Activated naive CD8-positive, alpha-beta T cell (primary cell): ENCODE results near the gene ELAC1.

ENCODE experiments used
- H3K27ac Mint-ChIP-seq: one replicate; pipeline ENCODE4 v1.8.0; 2021; ENCODE audit warnings: mixed read lengths
- H3K27me3 Mint-ChIP-seq: one replicate; pipeline ENCODE4 v1.8.0; 2021; ENCODE audit warnings: mixed read lengths
- H3K36me3 Mint-ChIP-seq: one replicate; pipeline ENCODE4 v1.8.0; 2021; ENCODE audit warnings: mixed read lengths
- H3K4me1 Mint-ChIP-seq: one replicate; pipeline ENCODE4 v1.8.0; 2021; ENCODE audit warnings: low read depth, mixed read lengths
- H3K4me3 Mint-ChIP-seq: one replicate; pipeline ENCODE4 v1.8.0; 2021; ENCODE audit warnings: mild to moderate bottlenecking, mixed read lengths
- H3K9me3 Mint-ChIP-seq: one replicate; pipeline ENCODE4 v1.8.0; 2021; ENCODE audit warnings: low read depth, mixed read lengths

Gene ELAC1

DNA sequence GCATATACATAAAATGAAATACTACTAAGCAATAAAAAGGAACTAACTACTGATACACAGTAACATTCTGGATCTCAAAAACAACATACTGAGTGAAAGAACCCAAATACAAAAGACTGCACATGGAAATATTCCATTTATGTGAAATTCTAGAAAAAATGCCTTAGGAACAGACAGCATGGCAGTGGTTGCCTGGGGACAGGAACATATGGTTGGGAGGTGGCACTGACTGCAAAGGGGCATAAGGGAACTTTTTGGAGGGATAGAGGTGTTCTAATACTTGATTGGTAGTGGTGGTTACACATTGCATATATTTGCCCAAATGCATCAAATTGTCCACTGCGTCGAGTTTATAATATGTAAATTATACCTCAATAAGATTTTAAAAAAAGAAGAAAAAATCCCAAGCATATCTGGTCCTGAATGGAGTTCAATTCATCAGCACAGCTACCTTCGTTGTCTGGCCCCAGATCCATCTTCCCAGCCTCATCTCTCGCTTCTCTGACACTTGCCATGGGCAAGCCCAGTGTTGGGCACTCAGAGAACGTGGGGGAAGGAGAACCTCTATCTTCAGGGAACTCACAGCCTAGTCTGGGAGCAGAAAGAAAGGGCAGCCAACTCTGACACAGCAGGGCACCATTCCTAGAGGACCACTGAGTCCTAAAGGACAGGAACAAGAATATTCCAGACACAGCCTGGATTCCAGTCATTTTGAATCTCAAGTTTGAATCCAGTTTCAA lies 53.6 kb downstream of the ELAC1 start:
- H3K27me3 Mint-ChIP-seq: no peaks in the 10 kb centered on the region
- H3K9me3 Mint-ChIP-seq: peaks cover 5% of the 10 kb centered on the region
- H3K27ac Mint-ChIP-seq: no peak overlapping the region
- peaks cover 8% of the 10 kb centered on the region for H3K36me3 Mint-ChIP-seq
- no peak overlapping the region for H3K4me3 Mint-ChIP-seq
- peaks cover 4% of the 10 kb centered on the region for H3K4me1 Mint-ChIP-seq

DNA sequence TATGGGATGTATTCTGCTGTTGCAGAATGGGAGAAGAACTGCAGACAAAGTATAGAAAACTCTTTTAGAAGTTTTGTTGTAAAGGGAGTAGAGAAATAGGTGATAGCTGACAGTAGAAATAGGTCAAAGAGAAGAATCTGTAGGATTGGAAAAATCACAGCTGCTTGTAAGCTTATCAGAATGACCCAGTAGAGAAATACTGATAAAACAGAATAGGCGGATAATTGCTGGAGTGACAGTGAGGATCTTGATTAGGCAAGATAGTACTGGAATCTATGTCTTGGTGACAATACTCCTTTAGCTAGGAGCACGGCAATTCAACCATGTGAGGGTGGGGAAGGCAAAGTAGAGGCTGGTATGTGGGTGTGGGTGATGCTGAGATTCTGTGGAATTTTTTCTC lies 57.7 kb downstream of the ELAC1 start:
- peaks cover 5% of the 10 kb centered on the region for H3K9me3 Mint-ChIP-seq
- no peak overlapping the region for H3K4me3 Mint-ChIP-seq
- H3K27ac Mint-ChIP-seq: no peak overlapping the region
- peaks cover 8% of the 10 kb centered on the region for H3K36me3 Mint-ChIP-seq
- peaks cover 31% of the 10 kb centered on the region for H3K4me1 Mint-ChIP-seq
- H3K27me3 Mint-ChIP-seq: no peaks in the 10 kb centered on the region

DNA sequence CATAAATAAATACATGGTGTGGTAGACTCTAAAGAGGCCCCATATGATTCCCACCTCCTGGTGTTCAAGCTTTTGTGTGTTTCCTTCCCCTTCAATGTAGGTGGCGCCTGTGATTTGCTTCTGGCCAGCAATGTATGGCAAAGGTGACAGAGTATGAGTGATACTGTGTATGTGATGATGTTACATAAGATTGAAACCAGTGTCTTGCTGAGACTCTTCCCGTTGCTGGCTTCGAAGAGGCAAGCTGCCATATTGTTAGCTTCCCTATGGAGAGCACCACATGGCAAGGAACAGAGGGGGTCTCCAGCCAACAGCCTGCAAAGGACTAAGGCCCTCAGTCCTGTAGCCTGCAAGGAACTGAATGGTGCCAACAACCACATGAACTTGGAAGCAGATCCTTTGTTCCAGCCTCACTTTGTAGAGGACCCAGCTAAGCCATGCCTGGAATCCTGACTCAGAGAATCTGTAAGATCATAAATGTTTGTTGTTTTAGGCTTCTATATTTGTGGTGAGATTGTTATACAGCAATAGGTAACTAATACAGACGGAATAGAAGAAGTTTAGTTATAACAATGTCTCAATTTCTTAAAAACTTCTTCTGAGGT lies 60.5 kb downstream of the ELAC1 start:
- peaks cover 5% of the 10 kb centered on the region for H3K36me3 Mint-ChIP-seq
- H3K27ac Mint-ChIP-seq: peak overlapping the region; percentile 30
- peaks cover 4% of the 10 kb centered on the region for H3K9me3 Mint-ChIP-seq
- H3K27me3 Mint-ChIP-seq: no peaks in the 10 kb centered on the region
- H3K4me1 Mint-ChIP-seq: peaks cover 49% of the 10 kb centered on the region
- H3K4me3 Mint-ChIP-seq: peak overlapping the region; percentile 95

DNA sequence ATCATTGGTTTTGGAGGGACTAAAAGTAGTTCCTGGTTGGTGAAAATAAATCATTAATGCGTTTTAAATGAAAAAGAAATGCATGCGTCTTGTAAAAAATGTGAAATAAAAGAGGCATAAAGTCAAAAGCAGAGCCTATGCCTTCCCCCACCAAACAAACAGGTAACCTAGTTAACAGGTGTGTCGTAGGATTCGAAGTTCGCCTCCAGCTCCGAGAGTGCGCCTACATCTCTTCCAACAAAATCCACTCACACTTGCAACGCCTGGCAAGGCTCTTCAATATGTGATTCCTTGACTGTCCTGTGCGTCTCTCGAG lies 61.5 kb downstream of the ELAC1 start:
- Mint-ChIP-seq H3K9me3 (no peaks in the 10 kb centered on the region), H3K27ac (peak overlapping the region; percentile 92), H3K27me3 (no peaks in the 10 kb centered on the region), H3K4me3 (peak overlapping the region; percentile 95), H3K36me3 (no peaks in the 10 kb centered on the region), H3K4me1 (peaks cover 54% of the 10 kb centered on the region)

DNA sequence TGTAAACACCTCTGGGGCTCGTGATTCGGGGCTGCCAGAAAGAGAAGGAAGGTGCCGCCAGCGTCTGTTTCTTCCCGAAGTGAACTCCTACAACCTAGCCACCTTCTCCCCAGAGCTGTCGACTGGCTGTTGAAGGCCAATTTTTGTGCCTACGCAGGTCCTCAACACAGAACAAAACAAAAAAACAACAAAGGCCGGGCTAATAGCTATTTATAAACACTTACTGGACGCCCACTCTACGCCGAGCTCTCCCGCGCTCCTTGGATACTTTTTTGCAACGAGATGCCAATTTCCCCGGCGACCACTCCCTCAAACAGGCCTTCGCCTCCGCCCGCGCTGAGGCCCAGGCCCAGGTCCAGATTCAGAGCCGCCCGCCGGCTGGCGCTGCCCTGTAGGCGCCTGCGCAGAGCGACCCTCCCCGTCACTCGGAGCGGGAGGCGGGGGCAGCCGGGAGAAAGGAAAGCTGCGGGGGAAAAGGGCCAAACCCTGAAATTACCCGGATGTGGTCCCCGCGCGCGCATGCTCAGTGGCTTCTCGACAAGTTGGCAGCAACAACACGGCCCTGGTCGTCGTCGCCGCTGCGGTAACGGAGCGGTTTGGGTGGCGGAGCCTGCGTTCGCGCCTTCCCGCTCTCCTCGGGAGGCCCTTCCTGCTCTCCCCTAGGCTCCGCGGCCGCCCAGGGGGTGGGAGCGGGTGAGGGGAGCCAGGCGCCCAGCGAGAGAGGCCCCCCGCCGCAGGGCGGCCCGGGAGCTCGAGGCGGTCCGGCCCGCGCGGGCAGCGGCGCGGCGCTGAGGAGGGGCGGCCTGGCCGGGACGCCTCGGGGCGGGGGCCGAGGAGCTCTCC lies 62.1 kb downstream of the ELAC1 start, which contains the start of gene SMAD4:
TSS of gene SMAD4 (plus strand) at position 520 of the 843 bp plus-strand sequence. CDS start 16,834 bp downstream, outside the sequence.
- Mint-ChIP-seq H3K27ac (peak within 1 kb of the TSS; percentile 97), H3K27me3 (no peaks in the 10 kb centered on the region), H3K4me3 (peak within 1 kb of the TSS; percentile 99), H3K36me3 (no peaks in the 10 kb centered on the region), H3K4me1 (peaks cover 60% of the 10 kb centered on the region), H3K9me3 (no peaks in the 10 kb centered on the region)

DNA sequence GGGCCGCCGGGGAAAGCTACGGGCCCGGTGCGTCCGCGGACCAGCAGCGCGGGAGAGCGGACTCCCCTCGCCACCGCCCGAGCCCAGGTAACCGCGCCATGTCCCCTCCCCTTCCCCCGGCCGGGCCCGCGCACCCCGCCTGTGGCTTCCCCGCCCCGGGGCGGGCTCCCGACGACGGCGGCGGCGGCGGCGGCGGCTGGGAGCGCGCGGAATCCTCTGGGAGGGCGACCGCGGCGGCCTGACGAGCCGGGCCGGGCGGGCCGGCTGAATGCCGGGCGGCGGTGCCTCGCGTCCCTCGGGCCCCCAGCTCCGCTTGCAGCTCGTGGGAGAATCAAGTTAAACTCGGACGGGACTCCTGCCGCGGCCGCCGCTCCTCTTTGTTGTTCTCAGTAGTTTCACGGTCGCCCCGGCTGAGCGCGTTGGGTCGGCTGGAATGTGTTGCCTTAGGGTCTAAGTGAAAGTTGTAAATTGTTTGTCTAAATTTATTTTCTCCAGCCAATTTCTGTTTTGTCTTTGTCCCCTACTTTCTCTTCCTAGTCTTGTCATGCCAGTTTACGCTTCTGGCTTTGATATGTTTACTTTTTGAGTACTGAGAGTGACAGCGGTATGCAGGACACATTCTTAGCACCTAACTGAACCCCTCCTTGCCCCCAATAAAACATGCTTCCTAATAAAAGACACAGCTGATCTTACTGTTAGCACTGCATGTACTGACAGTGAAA lies 62.9 kb downstream of the ELAC1 start:
- H3K36me3 Mint-ChIP-seq: no peaks in the 10 kb centered on the region
- H3K4me3 Mint-ChIP-seq: peak overlapping the region; percentile 99
- peak overlapping the region; percentile 97 for H3K27ac Mint-ChIP-seq
- H3K9me3 Mint-ChIP-seq: no peaks in the 10 kb centered on the region
- H3K27me3 Mint-ChIP-seq: no peaks in the 10 kb centered on the region
- H3K4me1 Mint-ChIP-seq: peaks cover 67% of the 10 kb centered on the region

DNA sequence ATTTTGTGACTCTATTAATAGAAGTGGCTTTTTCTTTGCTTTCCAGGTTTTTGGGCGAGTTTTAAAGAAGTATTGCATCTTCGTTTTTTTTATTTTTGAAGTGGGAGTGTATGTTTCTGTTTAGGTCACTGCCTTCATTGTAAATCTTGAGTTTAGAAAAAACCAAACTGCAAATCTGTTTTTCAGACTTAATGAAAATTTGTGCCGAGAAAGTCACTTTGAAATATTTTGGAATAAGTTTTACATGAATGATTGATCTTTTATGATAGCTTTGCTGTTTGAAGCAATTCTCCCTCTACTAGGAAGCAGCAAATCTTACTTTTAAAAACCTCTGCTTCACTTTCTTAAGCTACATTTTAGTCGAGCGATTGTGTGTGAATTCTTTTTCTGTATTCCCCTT lies 64.4 kb downstream of the ELAC1 start:
- H3K27me3 Mint-ChIP-seq: no peaks in the 10 kb centered on the region
- no peaks in the 10 kb centered on the region for H3K9me3 Mint-ChIP-seq
- peak overlapping the region; percentile 10 for H3K27ac Mint-ChIP-seq
- peaks cover 79% of the 10 kb centered on the region for H3K4me1 Mint-ChIP-seq
- H3K4me3 Mint-ChIP-seq: peak overlapping the region; percentile 99
- H3K36me3 Mint-ChIP-seq: no peaks in the 10 kb centered on the region

DNA sequence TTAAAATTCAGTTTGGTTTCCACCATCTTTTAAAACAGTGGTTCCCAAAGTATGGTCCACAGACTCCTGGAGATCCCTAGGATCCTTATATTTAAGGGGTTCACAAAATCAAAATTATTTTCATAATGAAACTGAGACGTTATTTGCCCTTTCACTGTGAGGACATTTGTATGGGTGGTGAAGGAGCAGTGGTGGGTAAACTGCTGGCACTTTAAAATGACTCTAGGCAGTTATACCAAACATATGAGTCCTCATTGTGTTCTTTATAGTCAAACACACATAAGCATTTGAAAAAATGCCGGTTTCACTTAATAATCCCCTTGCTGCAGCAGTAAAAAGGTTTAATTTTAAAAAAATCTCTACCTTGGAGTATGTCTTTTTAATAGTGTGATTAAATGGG lies 69.4 kb downstream of the ELAC1 start:
- no peaks in the 10 kb centered on the region for H3K27me3 Mint-ChIP-seq
- peaks cover 93% of the 10 kb centered on the region for H3K4me1 Mint-ChIP-seq
- no peaks in the 10 kb centered on the region for H3K9me3 Mint-ChIP-seq
- no peaks in the 10 kb centered on the region for H3K36me3 Mint-ChIP-seq
- H3K4me3 Mint-ChIP-seq: peak overlapping the region; percentile 30
- H3K27ac Mint-ChIP-seq: peak overlapping the region; percentile 61
